Omental fat pad (tissue), 4 donors: ENCODE results near the gene RAX. TPM values are rescaled to one million over a fixed set of nuclear protein-coding genes. Genes with fewer than 3 reads are reported as not detected.
A peak's percentile ranks its signal among the peaks of the same experiment; 100 is the strongest.
"Not testable (repeated sequence)": the region's sequence is repeated elsewhere in the genome, so short reads cannot be mapped to it uniquely, and the experiment has no call there.

Experiments
- ATAC-seq: fragments of 150-250 bp; one replicate; pipeline ENCODE4 v1.9.1; 2016; ENCODE audit warnings: mild to moderate bottlenecking, moderate library complexity; ENCODE audit not compliant: low FRiP score
- DNase-seq: peaks from one replicate; pipeline ENCODE4 v3.0.0-alpha.2; 2019; ENCODE audit warnings: low spot score
- CTCF ChIP-seq, 3 donors: fragments of 450-650 bp; IDR thresholded peaks; one replicate each; pipeline ENCODE4 v1.5.1; 2016 to 2017; ENCODE audit warnings: antibody characterized with exemption in 3 of 3, mild to moderate bottlenecking in 3 of 3, moderate library complexity in 2 of 3
- total RNA-seq, 4 donors: library from RNA; depleted of rRNA; stranded (reverse); fragments of >200 nt; gene quantifications; one replicate each; pipeline ENCODE4 v1.1.0, GENCODE V29; 2016

The RAX gene
- total RNA-seq, 4 donors from 2014 or later: not detected

GRCh38 chr18:59265246-59265973 lies 7.8 kb downstream of the RAX start:
- ATAC-seq: peak; percentile 42
- DNase-seq: no peak
- TF ChIP-seq CTCF (IDR thresholded peaks at IDR 0.05): no peak

- TF ChIP-seq CTCF (IDR thresholded peaks at IDR 0.05): no peak
- no peak for DNase-seq
- ATAC-seq: no peak
Observed at GRCh38 chr18:59264651-59265245, 8.5 kb downstream of the RAX start.

- DNase-seq (no peak), ATAC-seq (no peak)
- TF ChIP-seq CTCF (IDR thresholded peaks at IDR 0.05): no peak
Observed at GRCh38 chr18:59264121-59264571, 9.1 kb downstream of the RAX start.

- ATAC-seq (no peak), DNase-seq (no peak)
- no peak for TF ChIP-seq CTCF (IDR thresholded peaks at IDR 0.05)
Observed at GRCh38 chr18:59263661-59264060, 9.6 kb downstream of the RAX start.

- not testable (repeated sequence) for DNase-seq, ATAC-seq
Observed at GRCh38 chr18:59262243-59262642, 11.0 kb downstream of the RAX start.

GRCh38 chr18:59261842-59262241 lies 11.4 kb downstream of the RAX start:
- ATAC-seq: not testable (repeated sequence)

GRCh38 chr18:59255491-59255890 lies 17.8 kb downstream of the RAX start:
- not testable (repeated sequence) for DNase-seq, ATAC-seq

More at GRCh38 chr18:59261842-59262241, 11.4 kb downstream of the RAX start:
- not testable (repeated sequence) for DNase-seq

GRCh38 chr18:59249199-59249774 lies 24.0 kb downstream of the RAX start:
- peak in 1 of 3 donors; percentile 35 for TF ChIP-seq CTCF (IDR thresholded peaks at IDR 0.05)
- DNase-seq (no peak), ATAC-seq (peak; percentile 84)
